Naive B cell (primary cell): ENCODE results near the gene KCNC3. TPM values are rescaled to one million over a fixed set of nuclear protein-coding genes. Genes with fewer than 3 reads are reported as not detected.

Experiments
- ATAC-seq, 2 donors: fragments of 150-1000 bp; cut with Tn5 transposase; 2 replicates each; pipeline ENCODE4 v1.10.0; 2021; ENCODE audit warnings: low read depth in 2 of 2, mild to moderate bottlenecking in 2 of 2, moderate library complexity in 2 of 2
- DNase-seq: peaks from one replicate; pipeline ENCODE4 v3.0.0; 2022
- H3K27ac Mint-ChIP-seq, 6 donors: one replicate each; pipeline ENCODE4 v1.8.0; 2020 to 2022; ENCODE audit warnings: mild to moderate bottlenecking in 6 of 6, mixed read lengths in 6 of 6, moderate library complexity in 5 of 6, inconsistent platforms in 2 of 6
- H3K27me3 Mint-ChIP-seq, 3 donors: one replicate each; pipeline ENCODE4 v1.8.0; 2021 to 2022; ENCODE audit warnings: mixed read lengths in 3 of 3, mild to moderate bottlenecking in 1 of 3
- H3K36me3 Mint-ChIP-seq, 2 donors: one replicate each; pipeline ENCODE4 v1.8.0; 2020 to 2022; ENCODE audit warnings: mixed read lengths in 2 of 2, inconsistent platforms in 1 of 2, mild to moderate bottlenecking in 1 of 2
- H3K4me1 Mint-ChIP-seq, 3 donors: one replicate each; pipeline ENCODE4 v1.8.0; 2020 to 2022; ENCODE audit warnings: mixed read lengths in 3 of 3, inconsistent platforms in 1 of 3, mild to moderate bottlenecking in 1 of 3, moderate library complexity in 1 of 3
- H3K4me3 Mint-ChIP-seq, 8 donors: one replicate each; pipeline ENCODE4 v1.8.0; 2020 to 2022; ENCODE audit warnings: mild to moderate bottlenecking in 8 of 8, mixed read lengths in 8 of 8, moderate library complexity in 8 of 8, inconsistent platforms in 2 of 8
- H3K9me3 Mint-ChIP-seq, 7 donors: one replicate each; pipeline ENCODE4 v1.8.0; 2020 to 2022; ENCODE audit warnings: mixed read lengths in 7 of 7, mild to moderate bottlenecking in 5 of 7, inconsistent platforms in 2 of 7, moderate library complexity in 1 of 7
- polyA plus RNA-seq, 6 donors: library from polyadenylated mRNA; unstranded; fragments of 300-500 nt; fragmentation: Illumina TruSeq; gene quantifications; one replicate each; pipeline ENCODE4 v1.2.3, GENCODE V29; 2021; ENCODE audit warnings: low read depth in 6 of 6

The KCNC3 gene
- polyA plus RNA-seq, 6 donors from 2014 or later: 0.08 to 0.12 TPM; not detected in 4

DNA sequence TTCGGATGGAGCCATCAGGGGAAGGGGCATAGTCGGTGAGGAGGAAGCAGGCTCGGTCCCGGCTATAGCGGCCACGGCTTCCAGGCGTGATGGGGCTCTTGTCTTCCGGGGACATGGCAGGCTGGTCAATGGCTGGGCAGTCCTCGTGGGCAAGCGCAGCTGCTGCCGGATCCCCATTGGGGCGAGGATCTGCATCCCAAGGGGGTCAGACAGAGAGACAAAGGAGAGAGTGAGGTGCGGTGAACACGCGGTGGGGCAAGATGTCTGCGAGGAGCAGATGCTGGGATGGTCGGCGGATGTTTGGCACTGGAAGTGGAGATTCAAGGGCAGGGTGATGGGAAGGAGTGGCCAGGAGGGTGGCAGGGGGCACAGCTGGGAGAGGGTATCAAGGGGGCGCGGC, 8.6 kb downstream of the KCNC3 start:
- DNase-seq (no peak), ATAC-seq (no peak)
- H3K4me3 Mint-ChIP-seq: peak overlapping the region in 1 of 8 donors; percentile 7
- H3K4me1 Mint-ChIP-seq: peaks cover 18 to 30% (median 24%) of the 10 kb centered on the region in 3 donors
- peak overlapping the region in 1 of 6 donors; percentile 86 for H3K27ac Mint-ChIP-seq
- peaks cover 4 to 21% (median 10%) of the 10 kb centered on the region in 3 donors for H3K27me3 Mint-ChIP-seq
- H3K36me3 Mint-ChIP-seq: peaks cover 0 to 15% of the 10 kb centered on the region in 2 donors
- peaks cover 0 to 4% (median 1%) of the 10 kb centered on the region in 7 donors for H3K9me3 Mint-ChIP-seq

DNA sequence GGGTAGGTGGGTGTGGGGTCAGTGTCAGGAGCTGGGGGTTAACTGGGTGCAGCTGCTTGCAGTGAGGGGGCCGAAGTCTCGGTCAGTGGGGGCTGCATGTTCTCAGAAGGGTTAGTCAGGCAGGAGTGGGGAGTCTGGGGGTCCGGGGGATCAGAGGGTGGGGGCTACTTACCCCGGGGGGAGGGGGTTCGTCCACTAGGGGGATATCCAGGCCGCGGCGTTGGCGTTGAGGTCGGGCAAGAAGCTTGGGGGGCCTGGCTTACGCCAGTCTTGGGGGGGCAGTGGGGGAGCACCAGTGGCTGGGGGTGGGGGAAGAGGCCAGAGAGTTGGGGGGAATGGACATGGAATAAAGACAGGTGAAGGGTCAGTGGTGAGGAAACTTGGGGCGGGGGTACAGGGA, 9.1 kb downstream of the KCNC3 start:
- Mint-ChIP-seq H3K9me3 (peaks cover 0 to 6% (median 1%) of the 10 kb centered on the region in 7 donors), H3K4me1 (peaks cover 18 to 30% (median 24%) of the 10 kb centered on the region in 3 donors), H3K4me3 (no peak overlapping the region), H3K27me3 (peaks cover 6 to 26% (median 15%) of the 10 kb centered on the region in 3 donors), H3K36me3 (peaks cover 0 to 19% of the 10 kb centered on the region in 2 donors), H3K27ac (no peak overlapping the region)
- no peak for ATAC-seq
- no peak for DNase-seq

DNA sequence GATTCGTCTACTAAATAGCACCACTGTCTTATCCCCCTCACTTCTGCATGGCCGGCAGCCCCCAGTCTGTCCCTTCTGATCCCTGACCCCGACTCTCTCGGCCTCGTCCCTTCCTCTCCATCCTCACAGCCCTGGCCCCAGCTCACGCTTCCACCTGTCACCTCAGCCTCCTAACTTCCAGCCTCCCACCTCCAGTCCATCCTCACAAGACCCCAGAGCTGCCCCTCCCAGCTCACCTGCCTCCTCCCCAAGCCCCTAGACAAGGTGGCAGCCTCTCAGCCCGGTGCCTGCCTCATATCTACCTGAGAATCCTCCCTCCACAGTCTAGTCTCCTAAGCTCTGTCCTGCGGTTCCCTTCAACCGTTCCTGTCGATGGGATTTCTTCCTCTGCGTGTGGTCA, 10.0 kb downstream of the KCNC3 start:
- ATAC-seq (no peak), DNase-seq (no peak)
- Mint-ChIP-seq H3K36me3 (peaks cover 0 to 24% of the 10 kb centered on the region in 2 donors), H3K4me3 (peak overlapping the region in 1 of 8 donors; percentile 41), H3K27me3 (peaks cover 11 to 35% (median 24%) of the 10 kb centered on the region in 3 donors), H3K9me3 (peaks cover 0 to 8% (median 2%) of the 10 kb centered on the region in 7 donors), H3K27ac (no peak overlapping the region), H3K4me1 (peaks cover 20 to 29% (median 22%) of the 10 kb centered on the region in 3 donors)

DNA sequence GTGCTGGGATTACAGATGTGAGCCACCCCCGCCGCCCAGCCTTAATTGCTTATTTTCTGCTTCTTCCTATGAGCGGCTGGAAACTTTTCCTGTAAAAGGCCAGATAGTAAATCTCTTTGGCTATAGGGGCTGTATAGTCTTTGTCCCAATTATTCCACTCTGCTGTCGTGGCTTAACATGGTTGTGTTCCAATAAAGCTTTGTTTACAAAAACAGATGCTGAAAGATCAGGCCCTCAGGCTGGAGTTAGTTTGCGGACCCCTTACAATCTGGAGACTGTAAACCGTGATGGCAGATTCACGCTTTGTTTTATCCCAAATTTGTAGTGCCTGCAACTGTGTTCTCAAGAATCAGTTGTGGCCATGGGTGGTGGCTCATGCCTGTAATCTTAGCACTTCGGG, 10.7 kb downstream of the KCNC3 start:
- H3K4me1 Mint-ChIP-seq: peaks cover 26 to 33% (median 27%) of the 10 kb centered on the region in 3 donors
- H3K36me3 Mint-ChIP-seq: peaks cover 0 to 23% of the 10 kb centered on the region in 2 donors
- H3K4me3 Mint-ChIP-seq: no peak overlapping the region
- peaks cover 18 to 42% (median 31%) of the 10 kb centered on the region in 3 donors for H3K27me3 Mint-ChIP-seq
- DNase-seq (no peak), ATAC-seq (no peak)
- peaks cover 0 to 8% (median 2%) of the 10 kb centered on the region in 7 donors for H3K9me3 Mint-ChIP-seq
- peak overlapping the region in 1 of 6 donors; percentile 33 for H3K27ac Mint-ChIP-seq

DNA sequence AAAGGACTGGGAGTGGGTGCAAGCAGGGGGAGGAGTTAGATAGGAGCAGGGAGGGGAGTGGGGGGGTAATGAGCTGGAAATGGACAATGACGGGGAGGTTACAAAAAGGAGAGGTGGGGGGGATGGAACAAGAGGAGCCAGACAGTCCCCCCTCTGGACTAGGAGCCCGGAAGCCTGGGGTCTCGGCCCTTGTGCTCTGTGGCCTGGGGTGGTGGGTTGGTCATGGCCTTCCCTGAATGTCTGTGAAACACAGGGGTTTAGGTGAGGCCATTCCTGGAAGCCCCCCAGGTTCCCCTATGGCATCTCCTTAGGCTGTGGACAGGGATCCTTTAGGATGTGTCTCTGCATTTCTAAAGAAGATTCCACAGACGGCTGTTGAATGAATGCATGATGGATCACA, 12.1 kb downstream of the KCNC3 start:
- peak overlapping the region in 2 of 8 donors; percentile 30 to 72 for H3K4me3 Mint-ChIP-seq
- no peak overlapping the region for H3K27ac Mint-ChIP-seq
- peaks cover 0 to 16% of the 10 kb centered on the region in 2 donors for H3K36me3 Mint-ChIP-seq
- DNase-seq (no peak), ATAC-seq (no peak)
- H3K4me1 Mint-ChIP-seq: peaks cover 29 to 32% (median 31%) of the 10 kb centered on the region in 3 donors
- H3K27me3 Mint-ChIP-seq: peaks cover 23 to 54% (median 36%) of the 10 kb centered on the region in 3 donors
- H3K9me3 Mint-ChIP-seq: peaks cover 0 to 8% (median 2%) of the 10 kb centered on the region in 7 donors

DNA sequence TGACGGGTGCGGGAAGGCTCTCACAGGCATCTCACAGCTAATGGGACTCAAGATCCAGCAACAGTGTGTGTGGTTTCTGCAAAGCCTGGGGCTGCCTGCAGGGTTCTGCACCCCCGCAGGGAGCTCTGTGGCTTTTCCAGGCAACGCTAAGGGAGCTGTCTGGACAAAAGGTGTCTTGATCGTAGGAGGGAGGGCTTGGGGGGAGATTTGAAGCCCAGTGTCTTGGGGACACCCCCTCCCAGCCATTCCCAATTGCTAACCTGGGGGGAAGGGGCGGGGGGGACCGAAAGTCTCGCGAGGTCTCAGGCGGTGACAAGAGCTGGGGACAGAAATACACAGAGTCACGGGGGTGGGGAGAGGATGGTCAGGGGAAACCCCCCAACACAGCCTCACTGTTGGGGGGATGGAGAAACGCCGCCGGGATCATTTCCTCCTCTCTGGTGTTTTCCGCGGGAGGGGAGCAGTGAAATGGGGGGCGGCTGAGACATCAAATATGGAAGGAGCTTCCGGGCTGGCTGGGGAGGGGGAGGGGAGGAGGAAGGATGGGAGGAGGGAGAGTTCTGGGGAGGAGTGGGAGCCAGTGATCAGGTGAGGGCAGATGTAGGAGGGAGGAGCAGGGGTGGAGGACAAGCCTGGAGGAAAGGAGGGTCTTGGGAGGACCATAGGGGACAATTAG, 13.3 kb downstream of the KCNC3 start:
- Mint-ChIP-seq H3K4me3 (peak overlapping the region in 6 of 8 donors; percentile 61 to 74 (median 68)), H3K27me3 (peaks cover 25 to 64% (median 36%) of the 10 kb centered on the region in 3 donors), H3K27ac (peak overlapping the region in 1 of 6 donors; percentile 51), H3K36me3 (peaks cover 0 to 16% of the 10 kb centered on the region in 2 donors), H3K9me3 (peaks cover 0 to 8% (median 2%) of the 10 kb centered on the region in 7 donors), H3K4me1 (peaks cover 28 to 36% (median 34%) of the 10 kb centered on the region in 3 donors)
- peak; percentile 70 to 83 for ATAC-seq
- no peak for DNase-seq

DNA sequence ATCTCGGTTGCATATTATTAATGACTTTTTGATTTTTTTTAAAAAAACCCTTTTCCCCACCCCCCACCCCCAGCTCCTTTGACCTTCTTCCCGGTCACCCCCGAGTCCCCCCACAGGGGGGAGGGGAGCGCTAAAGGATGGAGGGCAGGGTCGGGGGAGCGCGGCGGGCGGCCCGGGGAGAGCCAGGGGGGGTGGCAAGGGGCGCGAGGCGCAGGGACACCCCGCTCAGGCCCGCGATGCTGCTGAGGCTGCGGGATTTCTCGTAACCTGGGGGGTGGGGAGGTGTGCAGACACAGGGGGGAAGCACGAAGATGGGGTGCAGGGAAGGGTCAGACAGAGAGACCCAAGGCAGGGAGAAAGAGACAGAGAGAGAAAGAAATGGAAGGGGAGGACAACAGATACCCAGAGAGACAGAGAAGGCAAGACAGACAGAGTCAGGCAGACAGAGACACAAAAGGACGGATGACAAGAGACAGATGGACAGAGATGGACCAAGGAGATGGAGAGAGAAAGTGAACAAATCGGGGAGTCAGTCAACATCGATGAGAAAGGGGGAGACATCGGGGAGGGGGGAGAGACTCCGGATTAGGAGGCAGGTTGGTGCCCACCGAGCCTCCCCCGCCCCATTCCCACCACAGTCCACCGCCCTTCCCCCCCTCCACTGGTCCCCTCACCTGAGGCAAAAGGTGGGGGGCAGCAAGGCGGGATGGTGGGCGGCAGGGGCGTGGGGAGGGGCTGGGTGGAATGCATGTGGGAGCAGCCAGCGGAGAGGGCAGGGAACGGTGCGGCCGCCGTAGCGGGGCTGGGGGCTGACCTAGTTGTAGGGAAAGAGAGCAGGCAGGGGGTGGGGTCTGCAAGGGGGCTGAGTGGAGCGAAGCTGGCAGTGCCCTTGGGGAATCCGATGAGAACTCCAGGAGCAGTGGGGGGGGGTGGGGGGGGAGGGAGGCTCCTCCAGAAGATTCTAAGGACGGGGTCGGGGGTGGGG, 14.2 kb downstream of the KCNC3 start:
- Mint-ChIP-seq H3K27me3 (peaks cover 29 to 73% (median 43%) of the 10 kb centered on the region in 3 donors), H3K27ac (peak overlapping the region in 1 of 6 donors; percentile 24), H3K36me3 (peaks cover 0 to 16% of the 10 kb centered on the region in 2 donors), H3K9me3 (peaks cover 0 to 8% (median 2%) of the 10 kb centered on the region in 7 donors), H3K4me1 (peaks cover 28 to 36% (median 34%) of the 10 kb centered on the region in 3 donors), H3K4me3 (peak overlapping the region in 5 of 8 donors; percentile 12 to 70 (median 51))
- no peak for DNase-seq
- no peak for ATAC-seq

DNA sequence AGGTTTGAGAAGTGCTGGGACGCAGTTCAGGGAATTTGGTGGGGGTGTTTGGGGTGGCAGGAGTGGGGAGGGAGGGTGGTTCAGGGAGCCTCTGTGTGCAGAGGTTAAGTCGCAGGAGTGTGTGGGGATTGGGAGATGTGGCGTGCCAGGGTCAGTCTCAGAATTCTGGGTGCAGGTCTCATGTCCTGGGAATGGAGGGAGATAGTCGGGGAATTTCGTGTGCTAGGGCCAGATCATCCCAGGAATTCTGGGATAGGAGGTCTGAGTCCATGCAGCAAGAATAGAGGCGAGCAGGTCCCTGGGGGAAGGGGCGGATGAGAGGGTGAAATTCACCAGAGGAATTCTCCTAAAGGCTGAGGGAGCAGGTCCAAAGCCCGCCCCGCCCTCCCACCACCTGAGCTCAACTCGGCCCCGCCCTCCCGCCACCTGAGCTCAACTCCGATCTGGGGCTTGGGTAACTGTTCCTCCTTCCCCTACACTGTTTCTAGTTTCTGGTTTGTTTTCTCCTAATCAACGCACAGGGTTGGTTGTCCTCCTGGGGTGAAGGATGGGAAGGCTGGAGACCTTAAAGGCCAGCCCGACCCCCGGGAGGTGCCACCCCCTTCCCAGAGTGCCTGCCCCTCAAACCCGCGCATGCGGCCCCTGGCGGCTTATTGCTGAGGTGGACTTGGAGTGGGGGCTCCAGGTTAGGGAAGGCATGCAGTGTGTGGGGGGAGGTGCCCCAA, 15.2 kb downstream of the KCNC3 start:
- Mint-ChIP-seq H3K27ac (peak overlapping the region in 1 of 6 donors; percentile 47), H3K36me3 (peaks cover 0 to 17% of the 10 kb centered on the region in 2 donors), H3K4me3 (peak overlapping the region in 5 of 8 donors; percentile 9 to 85 (median 42)), H3K4me1 (peaks cover 28 to 36% (median 34%) of the 10 kb centered on the region in 3 donors), H3K27me3 (peaks cover 29 to 84% (median 53%) of the 10 kb centered on the region in 3 donors), H3K9me3 (peaks cover 0 to 8% (median 2%) of the 10 kb centered on the region in 7 donors)
- ATAC-seq (peak; percentile 27 to 48), DNase-seq (no peak)

DNA sequence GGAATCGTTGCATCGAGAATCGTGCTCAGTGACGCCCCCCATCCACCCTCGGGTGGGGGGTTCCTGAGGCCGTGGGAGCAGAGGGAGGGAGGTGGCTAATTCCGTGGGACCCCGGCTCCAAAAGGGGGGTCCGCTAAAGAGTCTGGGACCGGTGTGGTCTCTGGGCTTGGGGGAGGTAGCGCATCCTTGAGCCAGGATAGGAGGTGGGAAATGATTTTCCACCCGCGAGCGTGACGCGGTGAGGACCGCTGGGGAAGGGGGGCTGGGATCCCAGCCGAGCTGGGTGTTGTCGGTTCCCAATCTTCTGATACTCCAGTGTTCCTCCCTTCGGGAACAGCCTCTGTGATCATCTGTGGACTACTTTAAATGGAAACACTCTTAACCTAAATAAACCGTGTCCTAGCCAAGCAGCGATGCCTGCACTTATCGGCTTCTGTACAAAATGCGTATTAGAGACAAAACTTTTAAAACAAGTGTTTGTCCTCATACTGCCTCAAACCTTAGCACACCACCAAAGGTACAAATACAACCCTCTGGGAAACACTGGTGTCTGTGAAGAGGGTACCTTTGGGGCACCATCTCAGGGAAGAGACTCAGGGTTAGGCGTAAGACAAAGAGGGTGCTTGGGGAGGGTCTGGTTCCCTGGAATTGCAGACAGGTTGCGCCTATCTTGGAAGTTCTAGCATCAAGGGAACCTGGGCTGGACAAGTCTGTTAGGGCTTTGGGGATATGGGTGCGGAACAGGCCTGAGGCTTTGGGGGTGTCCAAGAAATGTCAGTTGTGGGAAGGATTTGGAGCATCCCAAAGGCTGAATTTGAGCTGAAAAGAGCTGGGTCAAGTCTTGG, 16.0 kb downstream of the KCNC3 start:
- peaks cover 33 to 92% (median 61%) of the 10 kb centered on the region in 3 donors for H3K27me3 Mint-ChIP-seq
- H3K9me3 Mint-ChIP-seq: peaks cover 4 to 13% (median 6%) of the 10 kb centered on the region in 7 donors
- peaks cover 0 to 25% of the 10 kb centered on the region in 2 donors for H3K36me3 Mint-ChIP-seq
- H3K4me1 Mint-ChIP-seq: peaks cover 28 to 36% (median 34%) of the 10 kb centered on the region in 3 donors
- ATAC-seq (no peak), DNase-seq (no peak)
- peak overlapping the region in 1 of 6 donors; percentile 17 for H3K27ac Mint-ChIP-seq
- H3K4me3 Mint-ChIP-seq: peak overlapping the region in 3 of 8 donors; percentile 1 to 73 (median 23)

DNA sequence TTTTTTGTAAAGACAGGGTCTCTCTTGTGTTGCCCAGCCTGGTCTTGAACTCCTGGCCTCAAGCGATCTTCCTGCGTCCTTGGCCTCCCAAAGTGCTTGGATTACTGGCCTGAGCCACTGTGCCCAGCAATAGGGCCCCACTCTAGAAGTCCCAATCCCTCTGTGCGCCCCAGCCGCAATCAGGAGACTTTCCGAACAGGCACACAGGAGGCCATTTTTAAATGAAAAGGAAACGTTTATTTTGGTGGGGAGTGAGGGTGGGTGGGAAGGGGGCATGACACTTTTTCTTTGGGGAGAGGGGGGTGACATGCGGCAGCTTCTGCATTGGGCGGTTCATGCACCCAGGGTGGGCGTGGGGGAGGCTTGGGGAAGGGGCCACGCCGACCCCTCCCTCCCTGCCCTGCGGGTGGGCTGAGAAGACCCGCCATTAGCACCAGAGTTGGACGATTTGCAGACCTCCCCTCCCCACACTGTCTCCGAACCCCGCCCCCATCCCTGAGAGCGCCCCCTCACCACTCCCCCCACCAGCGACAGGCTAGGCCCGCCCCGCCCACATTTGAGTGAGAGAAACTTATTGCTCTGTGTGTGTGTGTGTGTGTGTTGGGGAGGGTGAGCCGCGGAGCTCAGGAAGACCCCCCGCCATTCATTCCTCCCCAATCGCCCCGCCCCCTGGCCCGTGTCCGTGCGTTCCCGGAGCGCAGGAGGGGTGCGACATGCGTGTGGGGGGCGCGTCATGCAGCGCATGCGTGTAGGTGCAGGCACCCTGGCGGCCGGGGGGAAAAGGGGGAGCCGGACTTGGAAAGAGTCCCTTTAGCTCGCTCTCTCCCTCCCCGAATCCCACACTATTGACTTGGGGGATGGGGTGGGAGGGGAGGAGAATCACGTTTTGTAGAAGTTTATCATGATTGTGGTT, 17.2 kb downstream of the KCNC3 start:
- ATAC-seq (no peak), DNase-seq (no peak)
- H3K36me3 Mint-ChIP-seq: peaks cover 4 to 32% of the 10 kb centered on the region in 2 donors
- H3K4me1 Mint-ChIP-seq: peaks cover 23 to 36% (median 27%) of the 10 kb centered on the region in 3 donors
- H3K27ac Mint-ChIP-seq: peak overlapping the region in 1 of 6 donors; percentile 65
- H3K9me3 Mint-ChIP-seq: peaks cover 8 to 21% (median 13%) of the 10 kb centered on the region in 7 donors
- peaks cover 41 to 93% (median 72%) of the 10 kb centered on the region in 3 donors for H3K27me3 Mint-ChIP-seq
- H3K4me3 Mint-ChIP-seq: no peak overlapping the region
